Dermis lymphatic vessel endothelial cell (primary cell): Measurements from ENCODE around the gene U2AF2. TPM values are rescaled to one million over a fixed set of nuclear protein-coding genes. Genes with fewer than 3 reads are reported as not detected.

ENCODE experiments used
- total RNA-seq: library from RNA; depleted of rRNA; stranded (reverse); fragments of >200 nt; gene quantifications from 2 replicates; pipeline ENCODE4 v1.2.1, GENCODE V29; 2014

Gene U2AF2
- total RNA-seq = 60.8 and 71.1 TPM in 2 replicates

GRCh38 chr19:55654868-55655647, at the start of gene U2AF2:
Gene U2AF2, plus strand, starts transcription at chr19:55655035. Its CDS starts 70 bp downstream, at chr19:55655105.

GRCh38 chr19:55605637-55606470, 49.0 kb upstream of the U2AF2 start, which contains the start of gene ZNF865:
Gene ZNF865, plus strand, starts transcription at chr19:55605647. Its CDS starts 7,972 bp downstream, at chr19:55613619.

GRCh38 chr19:55624109-55625003, 30.5 kb upstream of the U2AF2 start, which contains the start of gene ZNF784:
Gene ZNF784, minus strand, starts transcription at chr19:55624566. Its CDS starts 5 bp downstream, at chr19:55624561.

GRCh38 chr19:55640577-55641425, 14.0 kb upstream of the U2AF2 start, which contains the start of gene ZNF580:
Gene ZNF580, plus strand, starts transcription at chr19:55641002. Its CDS starts 1,507 bp downstream, at chr19:55642509.

GRCh38 chr19:55643003-55643886, 11.6 kb upstream of the U2AF2 start, which contains the start of gene ZNF581:
Gene ZNF581, plus strand, starts transcription at chr19:55643649. Its CDS starts 923 bp downstream, at chr19:55644572.

GRCh38 chr19:55647732-55648584, 6.9 kb upstream of the U2AF2 start, which contains the start of gene CCDC106:
Gene CCDC106, plus strand, starts transcription at chr19:55648212. Its CDS starts 835 bp downstream, at chr19:55649047.

GRCh38 chr19:55674841-55675660, 20.2 kb downstream of the U2AF2 start, which contains the start of gene EPN1:
Gene EPN1, plus strand, starts transcription at chr19:55675226. Its CDS starts 3,402 bp downstream, at chr19:55678628.

Other genes with a start within 250 kb of the U2AF2 start
- gene UBE2S, start 247.2 kb upstream of the U2AF2 start, total RNA-seq = 23.0 and 32.1 TPM in 2 replicates
- gene SHISA7, start 211.7 kb upstream of the U2AF2 start, total RNA-seq = not detected in 2 replicates
- gene ISOC2, start 193.4 kb upstream of the U2AF2 start, total RNA-seq = 55.3 and 66.8 TPM in 2 replicates
- not detected in 2 replicates for gene C19orf85, start 190.3 kb upstream of the U2AF2 start, total RNA-seq
- gene ZNF628, start 178.4 kb upstream of the U2AF2 start, total RNA-seq = 0.43 and 0.76 TPM in 2 replicates
- 7.9 and 8.8 TPM in 2 replicates for gene NAT14, start 169.8 kb upstream of the U2AF2 start, total RNA-seq
- under 0.01 TPM in 2 replicates for gene SSC5D, start 166.6 kb upstream of the U2AF2 start, total RNA-seq
- not detected in 2 replicates for gene SBK2, start 117.9 kb upstream of the U2AF2 start, total RNA-seq
- gene SBK3, start 109.5 kb upstream of the U2AF2 start, total RNA-seq = 0.22 and 0.26 TPM in 2 replicates
- gene ZNF579, start 74.2 kb upstream of the U2AF2 start, total RNA-seq = 1.8 and 2.4 TPM in 2 replicates
- gene FIZ1, start 55.5 kb upstream of the U2AF2 start, total RNA-seq = 2.2 and 2.7 TPM in 2 replicates
- 7.9 and 11.4 TPM in 2 replicates for gene ZNF524, start 54.7 kb upstream of the U2AF2 start, total RNA-seq
- gene ZNF865, start 49.4 kb upstream of the U2AF2 start, total RNA-seq = 0.54 and 0.60 TPM in 2 replicates
- 4.4 and 4.5 TPM in 2 replicates for gene ZNF784, start 30.5 kb upstream of the U2AF2 start, total RNA-seq
- gene ZNF580, start 14.0 kb upstream of the U2AF2 start, total RNA-seq = 1.5 and 2.1 TPM in 2 replicates
- 21.8 and 23.7 TPM in 2 replicates for gene ZNF581, start 11.4 kb upstream of the U2AF2 start, total RNA-seq
- gene CCDC106, start 6.8 kb upstream of the U2AF2 start, total RNA-seq = 5.5 and 7.9 TPM in 2 replicates
- 36.2 and 57.0 TPM in 2 replicates for gene EPN1, start 20.2 kb downstream of the U2AF2 start, total RNA-seq
- gene NLRP9, start 83.4 kb downstream of the U2AF2 start, total RNA-seq = not detected in 2 replicates
- 0.87 TPM in 1 of 2 replicates, not detected in the other for gene RFPL4A, start 104.1 kb downstream of the U2AF2 start, total RNA-seq
- not detected in 2 replicates for gene RFPL4AL1, start 114.1 kb downstream of the U2AF2 start, total RNA-seq
- gene NLRP11, start 177.0 kb downstream of the U2AF2 start, total RNA-seq = under 0.01 and 0.11 TPM in 2 replicates
- not detected in 2 replicates for gene NLRP4, start 181.5 kb downstream of the U2AF2 start, total RNA-seq